Breast epithelium (tissue), 3 donors: Measurements from ENCODE around the gene TUBGCP2.
"Not testable (repeated sequence)": the region's sequence is repeated elsewhere in the genome, so short reads cannot be mapped to it uniquely, and the experiment has no call there.

ENCODE experiments used
- POLR2A ChIP-seq: fragments of 450-650 bp; IDR thresholded peaks from one replicate; pipeline ENCODE4 v1.6.1; 2016; ENCODE audit warnings: antibody characterized with exemption, mild to moderate bottlenecking, moderate library complexity
- POLR2AphosphoS5 ChIP-seq, 3 donors: sonication (generic); formaldehyde crosslinking; IDR thresholded peaks; one replicate each; pipeline ENCODE4 v1.6.1; 2017; ENCODE audit warnings: antibody characterized with exemption in 3 of 3
- TF ChIP-seq, protein P1 (sequence below), 3 donors: fragments of 450-650 bp; IDR thresholded peaks; one replicate each; pipeline ENCODE4 v1.5.1; 2016 to 2017; ENCODE audit warnings: antibody characterized with exemption in 3 of 3, mild to moderate bottlenecking in 3 of 3, moderate library complexity in 3 of 3

DNA sequence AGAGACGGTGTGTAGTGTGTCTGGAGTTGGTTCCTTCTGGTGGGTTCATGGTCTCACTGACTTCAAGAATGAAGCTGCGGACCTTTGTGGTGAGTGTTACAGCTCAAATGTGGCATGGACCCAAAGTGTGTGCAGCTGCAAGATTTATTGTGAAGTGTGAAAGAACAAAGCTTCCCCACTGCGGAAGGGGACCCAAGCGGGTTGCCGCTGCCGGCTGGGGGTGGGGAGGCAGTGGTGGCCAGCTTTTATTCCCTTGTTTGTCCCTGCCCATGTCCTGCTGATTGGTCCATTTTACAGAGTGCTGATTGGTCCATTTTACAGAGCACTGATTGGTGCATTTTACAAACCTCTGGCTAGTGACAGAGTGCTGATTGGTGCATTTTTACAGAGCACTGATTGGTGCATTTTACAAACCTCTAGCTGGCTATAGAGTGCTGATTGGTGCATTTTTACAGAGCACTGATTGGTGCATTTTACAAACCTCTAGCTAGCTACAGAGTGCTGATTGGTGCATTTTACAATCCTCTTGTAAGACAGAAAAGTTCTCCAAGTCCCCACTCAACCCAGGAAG, 12.3 kb upstream of the TUBGCP2 start:
- TF ChIP-seq, protein P1, sequence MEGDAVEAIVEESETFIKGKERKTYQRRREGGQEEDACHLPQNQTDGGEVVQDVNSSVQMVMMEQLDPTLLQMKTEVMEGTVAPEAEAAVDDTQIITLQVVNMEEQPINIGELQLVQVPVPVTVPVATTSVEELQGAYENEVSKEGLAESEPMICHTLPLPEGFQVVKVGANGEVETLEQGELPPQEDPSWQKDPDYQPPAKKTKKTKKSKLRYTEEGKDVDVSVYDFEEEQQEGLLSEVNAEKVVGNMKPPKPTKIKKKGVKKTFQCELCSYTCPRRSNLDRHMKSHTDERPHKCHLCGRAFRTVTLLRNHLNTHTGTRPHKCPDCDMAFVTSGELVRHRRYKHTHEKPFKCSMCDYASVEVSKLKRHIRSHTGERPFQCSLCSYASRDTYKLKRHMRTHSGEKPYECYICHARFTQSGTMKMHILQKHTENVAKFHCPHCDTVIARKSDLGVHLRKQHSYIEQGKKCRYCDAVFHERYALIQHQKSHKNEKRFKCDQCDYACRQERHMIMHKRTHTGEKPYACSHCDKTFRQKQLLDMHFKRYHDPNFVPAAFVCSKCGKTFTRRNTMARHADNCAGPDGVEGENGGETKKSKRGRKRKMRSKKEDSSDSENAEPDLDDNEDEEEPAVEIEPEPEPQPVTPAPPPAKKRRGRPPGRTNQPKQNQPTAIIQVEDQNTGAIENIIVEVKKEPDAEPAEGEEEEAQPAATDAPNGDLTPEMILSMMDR (IDR thresholded peaks at IDR 0.05): not testable (repeated sequence)
- not testable (repeated sequence) for TF ChIP-seq POLR2A; POLR2AphosphoS5 (IDR thresholded peaks at IDR 0.05)
